Hematopoietic multipotent progenitor cell treated with erythropoietin and hydrocortisone succinate and interleukin-3 and kit ligand, for 17 days (in vitro differentiated cells): ENCODE data around the gene TBX18.

Source experiments
- DNase-seq: peaks from one replicate; pipeline ENCODE4 v3.0.0-alpha.2; 2015; ENCODE audit warnings: low spot score

Gene TBX18

GRCh38 chr6:84764332-84765049 lies at the start of gene TBX18:
TSS of gene TBX18 (minus strand) at chr6:84764598. CDS start at chr6:84764181, 417 bp downstream.
- DNase-seq = no peak

DNA sequence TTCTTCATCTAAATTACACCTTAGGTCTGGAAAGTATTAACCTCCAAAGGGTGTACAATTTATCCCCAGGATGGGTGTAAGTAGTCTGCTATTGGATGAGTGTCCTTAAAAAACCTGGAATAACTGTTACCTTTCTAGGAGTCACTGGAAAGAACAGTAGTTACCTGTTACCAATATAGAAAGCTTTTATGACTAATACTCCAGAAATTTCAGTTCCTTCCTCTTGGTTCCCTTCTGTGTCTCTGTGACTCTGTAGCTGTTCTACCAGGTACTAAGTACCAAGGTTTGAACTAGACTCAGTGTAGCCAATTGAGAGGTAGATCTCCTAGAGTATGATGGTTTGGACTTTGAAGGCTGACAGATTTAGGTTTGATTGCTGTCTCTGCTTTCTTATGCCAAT lies 47.0 kb upstream of the TBX18 start:
- DNase-seq = no peak

GRCh38 chr6:84809455-84809854 lies 45.1 kb upstream of the TBX18 start:
- DNase-seq = no peak

DNA sequence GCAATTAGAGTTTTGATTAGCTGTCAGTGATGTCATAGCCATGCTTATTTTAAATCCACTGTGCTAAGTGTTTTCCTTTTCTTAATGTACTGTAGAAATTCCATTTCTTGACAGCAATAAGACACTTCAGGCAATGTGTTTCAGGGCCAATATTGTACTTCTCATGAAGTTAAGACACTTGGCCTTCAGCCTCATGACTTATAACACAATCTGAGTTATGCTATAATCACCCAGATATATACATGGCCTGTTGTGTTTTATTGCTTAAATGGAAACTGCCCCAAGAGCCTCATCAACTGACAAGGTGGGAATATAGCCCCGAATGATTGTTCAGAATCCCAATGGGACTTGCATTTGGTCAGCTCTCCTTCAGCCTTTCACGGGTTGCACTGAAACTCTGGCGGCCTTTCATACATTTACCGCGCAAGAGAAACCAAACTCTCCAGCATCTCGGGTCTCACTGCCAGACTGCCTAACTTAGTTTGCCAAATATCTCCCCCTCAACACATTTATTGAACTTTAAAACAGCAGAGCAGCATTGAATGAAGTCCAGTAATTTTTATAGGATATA lies 44.2 kb upstream of the TBX18 start:
- DNase-seq = no peak

DNA sequence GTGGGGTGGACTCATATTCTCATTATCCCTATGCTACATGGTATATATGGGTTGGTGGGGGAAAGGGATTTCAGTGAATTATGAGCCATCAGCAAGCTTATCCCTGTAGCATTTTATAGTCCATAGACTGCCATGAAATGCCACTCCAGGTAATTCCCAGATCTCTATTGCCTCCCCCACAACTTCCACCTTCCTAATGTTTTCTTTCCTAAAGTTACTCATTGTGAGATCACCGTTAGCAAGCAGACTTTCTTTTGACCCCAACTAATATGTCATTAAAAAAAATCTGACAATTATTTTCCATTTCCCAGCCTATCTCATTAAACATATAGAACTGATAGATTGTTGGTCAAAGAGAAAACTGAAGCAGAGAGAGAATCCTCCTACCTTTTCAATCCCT lies 40.7 kb upstream of the TBX18 start:
- DNase-seq = no peak

- DNase-seq = no peak
Measured at GRCh38 chr6:84804720-84805119, 40.3 kb upstream of the TBX18 start.

DNA sequence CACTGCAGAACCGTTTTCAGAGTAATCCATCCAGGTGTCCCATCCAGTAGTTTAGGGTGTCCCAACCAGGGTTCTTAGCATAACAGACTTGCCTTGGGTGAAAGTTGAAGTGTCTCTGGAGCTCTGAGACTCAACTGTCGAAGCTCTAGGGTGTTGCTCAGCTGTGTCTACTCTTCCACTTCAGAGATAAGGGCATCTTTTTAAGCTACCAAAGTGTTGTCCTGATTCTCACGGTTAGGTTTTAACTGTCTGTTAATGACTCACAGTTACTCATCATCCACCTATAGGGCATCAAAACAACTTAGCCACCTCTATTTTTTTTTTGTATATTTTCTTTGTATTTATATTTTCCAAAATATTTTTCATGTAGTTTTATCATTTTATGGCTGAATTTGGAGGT lies 36.9 kb upstream of the TBX18 start:
- no peak for DNase-seq

- no peak for DNase-seq
Measured at GRCh38 chr6:84798257-84798656, 33.9 kb upstream of the TBX18 start.

DNA sequence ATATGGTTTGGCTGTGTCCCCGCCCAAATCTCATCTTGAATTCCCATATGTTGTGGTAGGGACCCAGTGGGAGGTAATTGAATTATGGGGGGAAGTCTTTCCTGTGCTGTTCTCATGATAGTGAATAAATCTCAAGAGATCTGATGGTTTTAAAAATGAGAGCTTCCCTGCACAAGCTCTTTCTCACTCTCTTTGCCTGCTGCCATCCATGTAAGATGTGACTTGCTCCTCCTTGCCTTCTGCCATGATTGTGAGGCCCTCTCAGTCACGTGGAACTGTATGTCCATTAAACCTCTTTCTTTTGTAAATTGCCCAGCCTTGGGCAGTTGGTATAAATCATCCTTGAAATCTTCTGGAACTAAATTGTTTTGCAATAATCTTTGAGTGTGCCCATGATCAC lies 31.9 kb upstream of the TBX18 start:
- DNase-seq = no peak

DNA sequence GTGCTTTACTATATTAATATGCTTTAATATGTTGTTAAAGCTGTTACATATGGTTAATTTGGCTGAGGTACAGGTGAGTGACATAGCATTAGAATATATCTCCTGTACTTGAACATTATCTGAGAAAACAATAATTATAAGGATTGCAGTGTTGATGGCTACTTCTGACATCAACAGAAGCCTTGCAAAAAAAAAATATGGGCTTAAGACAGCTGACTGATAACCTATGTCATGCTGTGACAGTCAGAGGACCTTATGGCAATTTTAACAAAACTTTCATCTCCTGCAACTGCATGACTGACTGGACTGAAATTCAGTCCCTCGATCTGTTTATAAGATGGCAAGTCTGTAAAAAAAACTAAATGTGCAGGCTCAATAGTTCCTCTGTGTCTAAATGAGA lies 27.5 kb upstream of the TBX18 start:
- DNase-seq = no peak

GRCh38 chr6:84791233-84791632 lies 26.8 kb upstream of the TBX18 start:
- DNase-seq = no peak

GRCh38 chr6:84789170-84789569 lies 24.8 kb upstream of the TBX18 start:
- no peak for DNase-seq

GRCh38 chr6:84788689-84789088 lies 24.3 kb upstream of the TBX18 start:
- DNase-seq = no peak

DNA sequence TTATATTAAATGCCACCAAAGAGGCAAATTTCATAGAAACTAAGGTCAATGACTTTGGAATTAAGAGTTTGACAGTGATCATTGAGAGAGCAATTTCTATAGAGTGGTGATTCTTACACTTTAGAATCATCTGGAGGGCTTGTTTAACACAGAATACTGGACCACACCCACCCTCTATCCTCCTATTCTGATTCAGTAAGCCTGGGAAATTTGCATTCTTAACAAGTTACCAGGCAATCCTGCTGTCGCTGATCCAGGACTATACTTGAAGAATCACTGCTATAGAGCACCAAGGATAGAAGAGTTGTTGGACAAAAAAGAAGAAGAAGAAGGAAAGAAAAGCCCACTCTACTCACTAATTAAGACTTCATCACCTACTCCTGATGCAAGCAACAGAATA lies 21.3 kb upstream of the TBX18 start:
- DNase-seq = no peak

DNA sequence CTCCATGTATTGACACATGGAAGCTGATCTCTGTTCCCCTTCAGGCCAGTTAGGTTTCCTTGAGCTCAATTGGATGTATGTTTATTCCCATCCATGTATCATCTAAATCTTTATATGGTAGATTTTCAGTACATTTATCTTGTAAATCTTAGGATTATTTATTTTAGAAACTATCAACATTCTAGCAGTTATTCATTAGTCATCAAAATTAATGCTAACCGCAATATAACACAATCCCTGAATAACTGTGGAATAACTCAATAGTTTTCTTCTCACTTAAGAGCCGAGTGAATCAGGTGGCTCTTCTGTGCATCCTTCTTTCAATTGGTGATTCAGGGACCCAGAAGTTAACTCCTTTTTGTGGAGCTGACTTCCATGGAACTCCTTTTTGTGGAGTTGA lies 15.5 kb upstream of the TBX18 start:
- DNase-seq = no peak

- DNase-seq = no peak
Measured at GRCh38 chr6:84779380-84779779, 15.0 kb upstream of the TBX18 start.

DNA sequence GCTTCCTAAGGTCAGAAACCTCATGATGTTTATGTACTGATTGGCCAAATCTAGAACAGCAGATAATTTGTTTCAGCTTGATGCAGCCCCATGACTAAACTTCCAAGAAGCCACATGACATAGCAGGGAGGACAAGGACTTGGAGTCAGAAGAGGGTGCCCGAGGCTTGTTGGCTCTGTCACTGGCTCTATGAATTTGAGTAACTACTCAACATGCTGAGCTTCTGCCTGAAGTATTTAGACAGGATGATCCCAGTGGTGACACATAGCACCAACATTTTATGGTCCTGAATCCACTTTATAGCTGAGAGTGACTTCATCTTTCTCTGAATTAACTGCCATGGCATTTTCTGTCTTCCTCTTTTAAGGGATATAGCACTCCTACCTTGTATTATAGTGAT lies 13.5 kb upstream of the TBX18 start:
- no peak for DNase-seq

DNA sequence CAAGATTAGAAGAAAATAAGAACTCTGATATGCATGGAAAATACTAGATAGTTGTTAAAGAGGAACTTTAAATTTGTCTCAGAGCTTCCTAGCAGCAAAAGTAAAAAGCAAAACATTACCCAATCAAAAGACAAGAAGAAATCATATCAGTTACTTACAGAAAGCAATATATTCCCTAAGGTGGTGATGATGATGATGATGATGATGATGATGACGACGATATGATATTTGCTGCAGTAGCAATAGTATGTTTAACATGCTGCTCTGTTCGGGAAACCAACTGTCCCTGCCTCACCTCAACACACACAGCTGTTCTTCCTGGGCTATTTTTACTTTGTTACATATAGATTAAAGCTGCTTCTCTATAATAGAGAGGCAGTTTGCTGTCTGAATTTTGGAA lies 12.0 kb upstream of the TBX18 start:
- no peak for DNase-seq

DNA sequence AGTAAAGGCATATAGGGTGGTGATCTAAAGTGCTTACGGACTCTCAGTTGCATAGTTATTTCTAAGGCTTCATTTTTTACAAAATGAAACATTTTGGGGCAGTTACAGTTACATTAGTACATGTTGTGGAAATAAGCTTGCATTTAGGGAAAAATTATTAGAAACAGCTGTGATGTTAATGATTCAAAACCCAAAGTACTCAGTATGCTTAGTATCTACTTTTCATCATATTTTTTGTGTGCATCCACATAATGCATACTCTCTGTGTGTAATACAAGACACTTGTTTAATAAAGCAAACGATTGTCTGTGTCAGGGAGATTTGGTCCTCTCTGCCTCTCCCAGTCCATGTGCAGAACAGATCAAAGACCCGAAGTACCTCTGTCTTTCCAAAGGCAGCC lies 11.4 kb upstream of the TBX18 start:
- DNase-seq = no peak

- no peak for DNase-seq
Measured at GRCh38 chr6:84774985-84775284, 10.5 kb upstream of the TBX18 start.

DNA sequence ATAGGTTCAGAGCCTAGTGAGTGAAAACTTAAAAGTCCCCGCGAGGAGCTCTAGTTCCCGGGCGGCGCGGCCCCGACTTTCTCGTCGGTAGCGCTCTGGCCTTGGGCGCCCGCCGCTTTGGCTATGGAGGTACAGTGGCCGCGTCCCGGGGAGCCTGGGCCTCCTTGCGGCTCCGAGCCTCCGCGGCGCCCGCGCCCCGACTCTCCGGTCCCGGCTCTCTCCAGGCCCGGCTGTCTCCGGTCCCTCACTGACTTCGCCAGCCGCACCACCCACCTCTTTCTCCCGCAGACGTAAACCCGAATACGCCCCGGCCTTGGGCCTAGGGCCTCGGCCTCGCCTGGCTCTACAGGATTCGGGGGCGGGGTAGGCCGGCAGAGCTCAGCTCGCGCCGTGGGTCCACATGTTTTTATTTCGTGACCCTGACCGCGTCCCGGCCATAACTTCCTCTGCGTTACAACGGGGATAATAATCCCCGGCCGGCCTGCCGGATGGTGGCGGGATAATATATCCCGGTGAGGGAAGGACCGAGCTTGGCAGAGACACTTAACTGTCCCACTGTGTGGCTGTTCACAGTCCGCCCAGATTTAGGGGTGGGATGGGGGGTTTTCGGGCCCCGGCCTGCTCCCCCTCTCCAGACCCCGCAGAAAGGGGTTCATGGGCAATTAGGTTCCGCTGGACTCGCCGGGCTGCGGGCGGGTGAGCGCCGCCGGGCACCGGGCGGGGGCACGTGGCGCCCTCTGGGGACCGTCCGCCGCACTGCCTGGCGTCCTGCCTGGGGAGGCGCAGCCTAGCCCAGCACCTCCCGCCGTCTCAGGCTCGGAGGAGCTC lies 10.0 kb upstream of the TBX18 start:
- no peak for DNase-seq

- no peak for DNase-seq
Measured at GRCh38 chr6:84773431-84774156, 9.2 kb upstream of the TBX18 start.

- DNase-seq = no peak
Measured at GRCh38 chr6:84773133-84773430, 8.7 kb upstream of the TBX18 start.
